ENCODE data around the gene AP5B1. TPM values are rescaled to one million over a fixed set of nuclear protein-coding genes. Genes with fewer than 3 reads are reported as not detected.

AP5B1 gene
- total and polyA plus RNA-seq, 2 of the 8 experiments (the other 6 are each of a cell fraction or from before 2014, with no cell fraction given) = 7.6 to 10.0 TPM

- Histone ChIP-seq H3K4me2 (ENCODE audit: insufficient read depth in 1 of 2, low read depth in 2 of 2, low read length in 2 of 2) (peak overlapping the region; percentile 83 to 98), H3K9me3 (ENCODE audit: insufficient read depth in 2 of 2, low read depth in 1 of 2, low read length in 1 of 2) (no peaks in the 10 kb centered on the region), H4K8ac (ENCODE audit: extremely low read depth, insufficient read depth, low read length) (no peak overlapping the region), H3K4me3 (ENCODE audit: extremely low read depth in 1 of 4, insufficient read depth in 2 of 4, low read depth in 3 of 4, low read length in 4 of 4) (peak overlapping the region in 1 of 4 experiments; percentile 72; a peak in 2 of 8 replicates), H4K91ac (replicated peaks; ENCODE audit: insufficient read length, low read length) (peak overlapping the region; percentile 83), H2BK15ac (ENCODE audit: low read length) (peak overlapping the region; percentile 75; the same call in 1 of the 2 replicates), H3K27me3 (replicated peaks in 1 of 4; ENCODE audit: control insufficient read depth in 3 of 4, extremely low read depth in 1 of 4, insufficient read depth in 3 of 4, low read length in 3 of 4) (peaks cover 20 to 50% (median 42%) of the 10 kb centered on the region in 4 experiments), H3K9ac (replicated peaks in 1 of 4; ENCODE audit: extremely low read depth in 1 of 4, low read depth in 3 of 4, low read length in 3 of 4) (no peak overlapping the region), H3K4me1 (replicated peaks in 1 of 4; ENCODE audit: control insufficient read depth in 3 of 4, insufficient read depth in 4 of 4, low read length in 3 of 4) (peaks cover 14 to 34% (median 26%) of the 10 kb centered on the region in 4 experiments), H4K20me1 (replicated peaks in 1 of 2; ENCODE audit: control insufficient read depth in 1 of 2, insufficient read depth in 2 of 2, low read length in 2 of 2) (peaks cover 0 to 3% of the 10 kb centered on the region in 2 experiments), H3K56ac (replicated peaks; ENCODE audit: insufficient read length, low read depth, low read length) (no peak overlapping the region), H3K14ac (ENCODE audit: insufficient read length) (no peak overlapping the region), H3K36me3 (ENCODE audit: control insufficient read depth in 2 of 4, insufficient read depth in 4 of 4, low read length in 3 of 4) (no peaks in the 10 kb centered on the region), H3K27ac (ENCODE audit: low read depth, low read length) (no peak overlapping the region), H3K18ac (ENCODE audit: extremely low read depth, low read length) (peak overlapping the region; percentile 9; the same call in 1 of the 2 replicates), H2BK5ac (ENCODE audit: low read depth, low read length) (peak overlapping the region; percentile 63; the same call in 1 of the 2 replicates), H2AFZ (ENCODE audit: low read length) (no peak overlapping the region), H2BK120ac (replicated peaks; ENCODE audit: low read depth, low read length) (peak overlapping the region; percentile 36), H3K79me1 (ENCODE audit: low read depth, low read length) (0 out of 2 replicates have a peak, but pooled peaks cover 3% of the 10 kb centered on the region), H3K79me2 (ENCODE audit: control insufficient read depth in 1 of 2, insufficient read depth in 2 of 2, low read length in 2 of 2) (no peaks in the 10 kb centered on the region), H4K5ac (ENCODE audit: insufficient read length, low read depth, low read length) (no peak overlapping the region), H2BK20ac (ENCODE audit: low read length) (peak overlapping the region; percentile 55; the same call in 1 of the 2 replicates), H2AK5ac (ENCODE audit: low read depth, low read length) (peak overlapping the region; percentile 43), H3K23me2 (ENCODE audit: low read depth, low read length) (peaks cover 15% of the 10 kb centered on the region; the same call in 1 of the 2 replicates), H2BK12ac (ENCODE audit: low read depth, low read length) (0 out of 2 replicates have a peak overlapping the region, but pooled peaks have one; percentile 84), H3K23ac (ENCODE audit: insufficient read length) (no peak overlapping the region), H3K4ac (replicated peaks; ENCODE audit: insufficient read length, low read depth, low read length) (peak overlapping the region; percentile 11)
- no peak for FAIRE-seq
- no peak for DNase-seq (ENCODE audit: low read depth in 1 of 2, low spot score in 2 of 2)
- WGBS, 2 experiments (ENCODE audit: extremely low coverage in 1 of 2, insufficient coverage in 1 of 2, insufficient read length in 1 of 2, insufficient replicate concordance in 2 of 2, low coverage in 1 of 2, low lambda C conversion rate in 2 of 2, missing lambda C conversion rate in 1 of 2) = 91% methylated on average over 6 of the region's 6 CpGs; no CpG with 5 or more reads in 1 of the 2 experiments
- ChIA-PET POLR2A (ENCODE audit: partially characterized antibody) (interaction anchor here (0.6 to 3.6 kb wide), 9 partner anchors 9 to 71 kb away, joined by 3 to 20 read pairs (median 5); partner anchors contain the start of gene MUS81), CTCF (ENCODE audit: partially characterized antibody) (interaction anchor here (0.6 to 12.7 kb wide), 20 partner anchors 9 to 163 kb away, joined by 3 to 128 read pairs (median 4); partner anchors contain the start of gene AP5B1)
- no peak for TF ChIP-seq CEBPB (IDR thresholded peaks at IDR 0.05; ENCODE audit: low read depth, low read length)
- no peak for TF ChIP-seq CHD1 (IDR thresholded peaks at IDR 0.05; ENCODE audit: low read depth, low read length)
- no peak for TF ChIP-seq SUZ12 (IDR thresholded peaks at IDR 0.05; ENCODE audit: low read length)
- TF ChIP-seq JUND (IDR thresholded peaks at IDR 0.05; ENCODE audit: low read length) = no peak
- no peak for TF ChIP-seq FOSL1 (IDR thresholded peaks at IDR 0.05; ENCODE audit: insufficient read depth, low read depth, low read length)
- no peak for TF ChIP-seq CTCF (IDR thresholded peaks at IDR 0.05; ENCODE audit: control extremely low read depth in 1 of 3, insufficient read depth in 1 of 3, low read depth in 1 of 3, low read length in 3 of 3)
- no peak for TF ChIP-seq CREB1 (IDR thresholded peaks at IDR 0.05)
- no peak for TF ChIP-seq SAP30 (IDR thresholded peaks at IDR 0.05; ENCODE audit: insufficient read depth, insufficient replicate concordance, low read length)
- TF ChIP-seq NRF1 (IDR thresholded peaks at IDR 0.05; ENCODE audit: low read depth, low read length) = no peak
- no peak for TF ChIP-seq BCL11A (IDR thresholded peaks at IDR 0.05; ENCODE audit: low read depth in 2 of 2, low read length in 2 of 2)
- TF ChIP-seq TCF12 (IDR thresholded peaks at IDR 0.05; ENCODE audit: low read depth, low read length) = no peak
- TF ChIP-seq POLR2A (IDR thresholded peaks at IDR 0.05; ENCODE audit: control extremely low read depth in 1 of 2, low read depth in 2 of 2, low read length in 2 of 2) = no peak
These were observed 8.0 kb upstream of the AP5B1 start for GRCh38 chr11:65788821-65789220.
